HG03520 (cell line): ENCODE measurements around the gene SMIM1.
"Not testable (repeated sequence)": the region's sequence is repeated elsewhere in the genome, so short reads cannot be mapped to it uniquely, and the experiment has no call there.

ENCODE experiments used
- ATAC-seq: cut with Tn5 transposase; IDR thresholded peaks from one replicate; pipeline ENCODE4 v1.9.1; 2021; ENCODE audit warnings: mild to moderate bottlenecking, moderate library complexity; ENCODE audit not compliant: unreplicated experiment

The SMIM1 gene

DNA sequence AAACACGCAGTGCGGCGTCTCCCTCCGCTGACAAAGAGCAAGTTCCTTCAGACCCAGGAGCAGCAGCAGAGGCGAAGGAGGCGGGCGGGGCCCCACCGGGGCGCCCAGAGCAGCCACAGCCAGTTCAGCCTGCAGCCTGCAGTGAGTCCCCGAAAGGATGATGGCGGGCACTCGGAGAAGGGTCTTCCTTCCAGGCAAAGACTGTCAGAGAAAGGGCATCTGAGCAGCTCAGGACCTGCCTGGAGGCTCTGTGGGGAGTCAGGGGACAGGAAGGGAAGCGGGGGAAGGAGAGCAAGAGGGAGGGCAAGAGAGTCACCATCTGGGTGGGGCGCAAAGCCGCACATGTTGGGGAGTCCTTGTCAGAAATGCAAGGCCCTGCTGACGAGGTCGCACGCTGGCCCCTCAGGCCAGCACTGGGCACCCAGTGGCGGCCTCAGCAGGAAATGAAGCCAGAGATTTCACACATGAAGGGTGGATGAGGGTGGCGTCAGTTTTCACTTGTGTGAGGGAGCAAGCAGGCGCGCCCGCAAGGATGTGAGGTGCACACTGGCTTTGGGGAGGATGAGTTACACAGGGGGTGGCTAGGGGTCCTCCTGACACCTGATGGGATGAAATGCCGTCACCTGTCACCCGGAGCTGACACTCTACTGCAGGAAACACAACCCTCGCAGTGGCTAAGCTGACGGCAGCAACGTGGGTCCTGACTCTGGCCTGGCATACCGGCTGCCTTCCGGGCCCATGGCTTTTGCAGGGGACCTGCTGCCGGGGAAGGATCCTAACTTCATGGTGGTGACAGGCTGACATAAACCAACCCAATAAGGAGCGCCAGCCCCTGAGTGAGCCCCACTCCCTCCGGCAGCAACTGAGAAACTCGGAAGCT is 17.1 kb downstream of the SMIM1 start:
- no peak for ATAC-seq

DNA sequence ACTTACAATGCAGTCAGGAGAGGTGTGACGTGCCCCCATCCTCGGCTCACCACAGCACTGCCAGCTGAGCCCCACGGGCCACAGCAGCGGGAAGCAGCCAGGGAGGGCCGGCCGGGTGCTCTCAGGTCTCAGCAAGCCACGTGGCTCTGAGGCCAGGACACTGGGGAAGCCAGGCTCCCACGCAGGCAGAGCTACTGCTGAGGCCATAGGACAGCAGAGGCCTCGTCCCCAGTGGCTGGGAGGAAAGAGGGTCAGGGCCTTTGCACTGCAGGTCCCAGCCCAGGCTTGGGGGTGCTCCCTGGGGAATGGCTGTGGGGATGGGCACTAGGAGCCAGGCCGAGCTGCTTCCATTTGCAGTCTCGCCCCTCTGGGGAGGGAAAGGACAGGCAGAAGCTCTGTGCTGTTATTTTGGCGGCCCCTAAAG is 18.0 kb downstream of the SMIM1 start:
- ATAC-seq = no peak

GRCh38 chr1:3790952-3791351 is 18.4 kb downstream of the SMIM1 start:
- ATAC-seq = no peak

DNA sequence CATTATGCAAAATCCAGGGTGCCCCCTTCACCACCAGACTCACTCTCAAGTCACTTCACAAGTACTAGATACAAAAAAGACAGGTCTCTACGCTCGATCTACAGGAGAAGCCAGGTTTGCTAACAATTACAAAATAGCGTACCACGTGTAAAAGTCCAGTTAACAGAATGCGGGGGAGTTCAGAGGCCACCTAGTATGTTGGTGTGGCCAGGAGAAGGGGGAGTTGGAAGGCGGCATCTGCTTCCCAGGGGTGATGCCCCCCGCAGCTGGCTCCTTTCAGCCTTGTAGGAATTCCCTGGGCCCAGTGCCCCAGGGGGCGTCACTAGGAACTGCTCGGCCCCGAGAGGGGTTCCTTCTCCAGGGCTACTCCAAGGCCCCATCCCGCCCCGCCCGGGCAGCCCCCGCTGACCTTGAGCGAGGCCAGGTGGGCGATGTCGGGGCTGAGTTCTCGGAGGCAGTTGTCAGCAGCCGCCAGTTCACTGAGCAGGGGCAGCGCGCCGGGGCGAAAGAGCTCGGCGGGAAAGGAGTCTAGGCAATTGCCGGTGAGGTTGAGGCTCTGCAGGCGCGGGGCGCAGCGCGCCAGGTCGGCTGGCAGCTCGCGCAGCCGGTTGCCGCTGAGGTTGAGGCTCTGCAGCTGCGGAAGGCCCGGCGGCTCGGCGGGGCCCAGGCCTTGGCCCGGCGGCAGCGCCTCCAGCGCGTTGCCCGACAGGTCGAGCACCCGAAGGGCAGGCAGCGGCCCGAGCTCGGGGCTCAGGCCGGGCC is 23.1 kb downstream of the SMIM1 start:
- ATAC-seq = peak; percentile 33

GRCh38 chr1:3796215-3797061 is 23.9 kb downstream of the SMIM1 start, which contains the start of gene LRRC47:
Gene LRRC47, minus strand, starts transcription at chr1:3796498. Its CDS starts 22 bp downstream, at chr1:3796476.
- ATAC-seq = peak; percentile 95

DNA sequence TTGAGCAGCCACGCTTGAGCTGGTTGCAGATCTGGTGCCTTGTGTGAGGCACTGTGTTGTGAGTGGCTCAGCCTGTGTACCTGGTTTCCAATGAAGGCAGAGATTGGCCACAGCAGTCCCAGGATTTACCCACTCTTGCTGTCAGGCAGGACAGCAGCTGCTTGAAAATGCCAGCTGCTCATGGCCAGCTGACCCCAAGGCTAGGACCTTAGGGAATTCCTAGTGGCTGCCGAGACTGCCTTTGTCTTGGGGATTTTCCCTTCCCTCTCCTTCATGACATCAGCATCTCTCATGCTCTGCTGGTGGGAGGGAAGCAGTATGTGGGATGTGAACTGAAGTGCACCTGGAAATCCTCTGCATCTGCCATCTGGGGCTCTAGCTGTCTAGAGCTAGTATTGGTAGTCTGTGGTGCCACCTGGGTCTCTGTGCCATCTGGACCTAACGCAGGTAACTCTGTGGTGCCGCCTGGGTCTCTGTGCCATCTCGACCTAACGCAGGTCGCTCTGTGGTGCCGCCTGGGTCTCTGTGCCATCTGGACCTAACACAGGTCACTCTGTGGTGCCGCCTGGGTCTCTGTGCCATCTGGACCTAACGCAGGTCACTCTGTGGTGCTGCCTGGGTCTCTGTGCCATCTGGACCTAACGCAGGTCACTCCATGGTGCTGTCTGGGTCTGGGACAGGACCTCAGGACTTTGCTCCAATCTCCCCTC is 27.6 kb downstream of the SMIM1 start:
- no peak for ATAC-seq

GRCh38 chr1:3800795-3801194 is 28.2 kb downstream of the SMIM1 start:
- not testable (repeated sequence) for ATAC-seq

GRCh38 chr1:3803905-3804626 is 31.5 kb downstream of the SMIM1 start:
- ATAC-seq = no peak

- not testable (repeated sequence) for ATAC-seq
Observed at GRCh38 chr1:3804627-3804944, 32.0 kb downstream of the SMIM1 start.

GRCh38 chr1:3805038-3805437 is 32.5 kb downstream of the SMIM1 start:
- ATAC-seq = no peak

DNA sequence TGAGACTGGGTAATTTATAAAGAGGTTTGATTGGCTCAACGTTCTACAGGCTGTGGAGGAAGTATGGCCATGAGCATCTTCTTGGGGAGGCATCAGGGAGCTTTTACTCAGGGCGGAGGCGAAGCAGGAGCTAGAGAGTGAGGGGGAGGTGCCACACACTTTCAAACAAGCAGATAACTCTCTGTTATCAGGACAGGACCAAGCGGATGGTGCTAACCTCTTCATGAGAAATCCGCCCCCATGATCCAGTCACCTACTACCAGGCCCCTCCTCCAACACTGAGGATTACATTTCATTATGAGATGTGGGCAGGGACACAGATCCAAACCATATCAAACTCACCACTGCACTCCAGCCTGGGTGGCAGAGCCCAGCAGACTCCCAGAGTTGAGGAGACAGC is 35.2 kb downstream of the SMIM1 start:
- no peak for ATAC-seq

GRCh38 chr1:3809680-3810079 is 37.1 kb downstream of the SMIM1 start:
- no peak for ATAC-seq

GRCh38 chr1:3810149-3810761 is 37.7 kb downstream of the SMIM1 start:
- ATAC-seq = not testable (repeated sequence)

- no peak for ATAC-seq
Observed at GRCh38 chr1:3811595-3811911, 39.0 kb downstream of the SMIM1 start.

DNA sequence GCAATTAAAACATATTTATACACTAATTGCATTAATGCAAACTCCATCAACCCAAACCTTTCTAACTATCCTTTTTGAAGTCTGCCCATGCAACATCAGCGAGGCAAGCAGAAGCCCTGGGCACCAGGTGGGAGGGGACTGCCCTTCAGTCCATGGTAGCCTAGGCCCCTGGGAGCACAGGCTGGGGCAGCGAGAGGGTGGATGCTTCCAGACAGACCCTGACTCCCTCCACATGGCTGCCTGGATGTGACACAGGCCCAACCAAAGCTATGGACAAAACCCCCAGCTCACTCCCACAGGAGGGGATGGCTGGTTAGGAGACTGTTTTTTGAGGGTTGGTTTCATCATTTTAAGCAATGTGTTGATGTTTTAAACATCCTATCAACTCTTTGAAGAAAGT is 41.5 kb downstream of the SMIM1 start:
- no peak for ATAC-seq

DNA sequence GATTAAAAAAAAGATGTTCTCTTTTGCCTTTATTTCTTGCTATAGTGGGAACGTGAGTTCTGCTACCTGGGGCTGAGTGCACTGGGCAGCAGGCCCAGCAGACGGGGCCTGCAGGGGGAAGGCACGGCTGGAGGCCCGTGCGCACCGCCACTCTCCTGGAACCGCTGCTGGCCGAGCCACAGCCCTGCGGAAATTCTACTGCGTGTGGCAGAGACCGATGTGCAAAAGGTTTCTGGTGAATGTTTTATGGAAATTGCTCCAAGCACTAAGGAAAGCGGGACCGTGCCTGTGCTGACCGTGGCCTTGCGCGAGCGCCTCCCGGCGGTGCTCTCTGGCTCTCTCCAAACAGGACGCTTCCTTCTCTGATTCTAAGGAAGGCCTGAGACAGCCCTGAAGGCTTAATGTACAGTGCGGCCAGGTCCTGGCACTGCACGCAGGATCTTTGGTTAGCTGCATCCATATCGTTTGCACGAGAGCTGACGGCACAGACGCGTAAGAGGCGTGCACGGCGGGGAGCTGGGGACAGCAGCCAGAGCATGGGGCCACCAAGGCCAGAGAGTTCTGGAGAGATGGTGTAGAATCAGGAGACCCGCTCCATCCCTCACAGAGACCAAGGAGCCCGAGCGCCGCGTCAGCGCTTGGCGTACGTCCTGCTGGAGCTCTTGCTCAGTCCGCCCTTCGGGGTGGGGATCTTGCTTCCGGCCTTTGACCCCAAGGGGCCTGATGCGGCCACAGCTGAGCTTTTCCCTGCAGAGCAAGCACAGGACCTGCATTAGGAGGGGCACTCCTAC is 42.4 kb downstream of the SMIM1 start:
- ATAC-seq = no peak

- ATAC-seq = no peak
Observed at GRCh38 chr1:3816331-3817137, 44.0 kb downstream of the SMIM1 start.

DNA sequence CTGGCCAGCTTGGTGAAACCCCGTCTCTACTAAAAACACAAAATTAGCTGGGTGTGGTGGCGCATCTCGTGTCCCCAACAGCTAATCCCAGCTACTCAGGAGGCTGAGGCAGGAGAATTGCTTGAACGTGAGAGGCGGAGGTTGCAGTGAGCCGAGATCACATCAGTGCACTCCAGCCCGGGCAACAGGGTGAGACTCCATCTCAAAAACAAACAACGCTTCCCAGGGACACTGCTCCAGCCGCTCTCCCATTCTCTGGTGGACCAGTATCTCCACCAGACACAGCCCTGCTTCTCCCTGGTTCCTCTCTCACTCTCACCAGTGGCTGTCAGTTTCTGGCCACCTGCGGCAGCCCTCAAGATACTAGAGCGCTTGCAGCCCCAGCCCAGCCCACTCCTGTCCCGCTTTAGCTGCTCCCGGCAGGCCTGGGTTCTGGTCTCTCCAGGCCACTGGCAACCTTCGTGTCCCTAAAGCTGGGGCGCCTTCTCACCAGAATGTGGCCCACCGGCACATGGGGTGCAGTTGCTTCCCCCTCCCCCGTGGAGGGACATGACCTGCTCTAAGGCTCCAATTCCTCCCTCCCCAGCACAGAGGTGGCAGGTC is 44.7 kb downstream of the SMIM1 start:
- ATAC-seq = no peak
